HG03469 (cell line): ENCODE measurements around the gene PTPRG.

Source experiments
- ATAC-seq: cut with Tn5 transposase; IDR thresholded peaks from one replicate; pipeline ENCODE4 v1.9.1; 2021; ENCODE audit warnings: mild to moderate bottlenecking, moderate library complexity, moderate number of reproducible peaks; ENCODE audit not compliant: unreplicated experiment

Gene PTPRG

GRCh38 chr3:62343755-62344154 lies 782.4 kb downstream of the PTPRG start:
- ATAC-seq, result no peak
